Measurements from ENCODE around the gene SLC12A7. TPM values are rescaled to one million over a fixed set of nuclear protein-coding genes. Genes with fewer than 3 reads are reported as not detected.
A peak's percentile ranks its signal among the peaks of the same experiment; 100 is the strongest.

Gene SLC12A7
- total RNA-seq, 1 donor from 2014 or later: 147 TPM

DNA sequence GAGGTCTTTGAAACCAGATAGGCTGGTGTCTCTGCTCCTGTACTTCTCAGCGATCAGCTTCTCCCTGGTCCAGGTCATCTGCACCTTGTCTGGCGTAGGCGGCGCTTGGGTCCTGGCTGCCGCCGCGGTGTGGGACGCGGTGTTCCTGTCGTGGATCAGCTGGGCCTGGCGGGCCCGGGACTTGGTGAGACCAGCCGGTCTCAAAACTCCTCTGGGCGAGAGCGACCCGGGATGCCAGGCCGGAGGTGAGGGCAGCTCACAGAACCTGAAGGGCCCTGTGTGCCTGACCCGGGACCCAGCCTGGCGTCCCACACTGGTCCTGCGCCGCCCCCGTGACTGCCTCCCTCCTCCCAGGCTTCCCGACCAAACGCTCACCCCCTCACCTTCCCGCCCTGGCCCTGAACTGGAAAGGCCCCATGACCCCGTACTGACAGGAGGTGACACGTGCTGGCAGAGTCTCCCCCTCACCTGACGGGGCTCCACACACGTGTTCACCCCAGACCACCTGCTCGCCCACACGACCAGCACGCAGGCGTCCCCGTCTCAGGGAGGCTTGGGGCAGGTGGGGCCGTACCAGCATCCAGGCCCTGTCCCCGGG is 54.3 kb downstream of the SLC12A7 start:
- DNase-seq: peak; percentile 14
- Mint-ChIP-seq H3K27ac (ENCODE audit: unreplicated experiment) (no peak overlapping the region), H3K4me3 (ENCODE audit: unreplicated experiment) (no peak overlapping the region), H3K36me3 (ENCODE audit: unreplicated experiment) (no peaks in the 10 kb centered on the region), H3K4me1 (ENCODE audit: low read depth, unreplicated experiment) (peaks cover 4% of the 10 kb centered on the region), H3K9me3 (ENCODE audit: unreplicated experiment) (peaks cover 6% of the 10 kb centered on the region), H3K27me3 (ENCODE audit: unreplicated experiment) (peaks cover 17% of the 10 kb centered on the region)
- TF ChIP-seq, protein P1, sequence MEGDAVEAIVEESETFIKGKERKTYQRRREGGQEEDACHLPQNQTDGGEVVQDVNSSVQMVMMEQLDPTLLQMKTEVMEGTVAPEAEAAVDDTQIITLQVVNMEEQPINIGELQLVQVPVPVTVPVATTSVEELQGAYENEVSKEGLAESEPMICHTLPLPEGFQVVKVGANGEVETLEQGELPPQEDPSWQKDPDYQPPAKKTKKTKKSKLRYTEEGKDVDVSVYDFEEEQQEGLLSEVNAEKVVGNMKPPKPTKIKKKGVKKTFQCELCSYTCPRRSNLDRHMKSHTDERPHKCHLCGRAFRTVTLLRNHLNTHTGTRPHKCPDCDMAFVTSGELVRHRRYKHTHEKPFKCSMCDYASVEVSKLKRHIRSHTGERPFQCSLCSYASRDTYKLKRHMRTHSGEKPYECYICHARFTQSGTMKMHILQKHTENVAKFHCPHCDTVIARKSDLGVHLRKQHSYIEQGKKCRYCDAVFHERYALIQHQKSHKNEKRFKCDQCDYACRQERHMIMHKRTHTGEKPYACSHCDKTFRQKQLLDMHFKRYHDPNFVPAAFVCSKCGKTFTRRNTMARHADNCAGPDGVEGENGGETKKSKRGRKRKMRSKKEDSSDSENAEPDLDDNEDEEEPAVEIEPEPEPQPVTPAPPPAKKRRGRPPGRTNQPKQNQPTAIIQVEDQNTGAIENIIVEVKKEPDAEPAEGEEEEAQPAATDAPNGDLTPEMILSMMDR (IDR thresholded peaks at IDR 0.05; ENCODE audit: partially characterized antibody, unreplicated experiment): no peak

DNA sequence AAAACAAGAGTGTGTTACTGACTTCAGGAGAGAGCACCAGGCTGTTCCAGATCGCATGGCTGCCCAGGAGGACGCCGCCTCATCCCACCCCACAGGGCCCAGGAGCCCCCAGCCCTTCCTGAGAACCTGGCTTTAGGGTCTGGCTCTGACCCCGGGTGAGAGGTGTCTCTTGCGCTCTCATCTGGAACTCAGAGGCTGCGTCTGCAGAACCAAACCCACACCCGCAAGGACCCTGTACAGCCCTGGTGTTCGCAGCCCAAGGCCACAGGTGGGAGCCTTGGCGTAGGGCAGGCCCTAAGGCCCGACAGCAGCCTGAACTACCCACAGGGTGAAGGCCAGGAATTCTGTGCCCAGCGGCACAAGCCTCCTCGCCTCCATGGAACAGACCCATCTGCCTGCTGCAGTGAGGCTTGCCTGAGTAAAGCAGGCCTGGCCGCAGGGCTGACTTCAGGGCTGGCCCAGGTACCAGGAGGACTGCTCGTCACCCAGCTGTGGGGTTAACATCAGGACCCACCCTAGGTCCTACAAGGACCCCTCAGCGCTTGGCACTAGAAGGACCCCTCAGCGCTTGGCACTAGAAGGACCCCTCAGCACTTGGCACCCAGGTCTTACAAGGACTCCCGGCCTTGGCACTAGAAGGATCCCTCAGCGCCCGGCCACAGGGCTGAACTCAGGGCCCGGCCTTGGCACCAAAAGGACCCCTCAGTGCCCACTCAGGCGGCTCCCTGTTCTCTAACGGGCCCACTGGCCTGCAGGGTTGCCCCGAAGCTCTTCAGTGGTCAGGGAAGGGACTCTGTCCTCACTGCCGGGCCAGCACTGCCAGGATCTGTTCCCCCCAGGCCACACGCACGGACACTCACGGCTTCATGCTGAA is 55.0 kb downstream of the SLC12A7 start:
- TF ChIP-seq, protein P1 (IDR thresholded peaks at IDR 0.05; ENCODE audit: partially characterized antibody, unreplicated experiment): no peak
- Mint-ChIP-seq H3K4me1 (ENCODE audit: low read depth, unreplicated experiment) (peaks cover 4% of the 10 kb centered on the region), H3K36me3 (ENCODE audit: unreplicated experiment) (no peaks in the 10 kb centered on the region), H3K27me3 (ENCODE audit: unreplicated experiment) (peaks cover 18% of the 10 kb centered on the region), H3K4me3 (ENCODE audit: unreplicated experiment) (no peak overlapping the region), H3K27ac (ENCODE audit: unreplicated experiment) (no peak overlapping the region), H3K9me3 (ENCODE audit: unreplicated experiment) (peaks cover 6% of the 10 kb centered on the region)
- DNase-seq: peak; percentile 14

GRCh38 chr5:1055896-1056610 is 55.8 kb downstream of the SLC12A7 start:
- Mint-ChIP-seq H3K36me3 (ENCODE audit: unreplicated experiment) (no peaks in the 10 kb centered on the region), H3K4me1 (ENCODE audit: low read depth, unreplicated experiment) (peaks cover 4% of the 10 kb centered on the region), H3K27me3 (ENCODE audit: unreplicated experiment) (peaks cover 18% of the 10 kb centered on the region), H3K4me3 (ENCODE audit: unreplicated experiment) (no peak overlapping the region), H3K27ac (ENCODE audit: unreplicated experiment) (no peak overlapping the region), H3K9me3 (ENCODE audit: unreplicated experiment) (peaks cover 9% of the 10 kb centered on the region)
- DNase-seq: peak; percentile 14
- TF ChIP-seq, protein P1 (IDR thresholded peaks at IDR 0.05; ENCODE audit: partially characterized antibody, unreplicated experiment): no peak

- Mint-ChIP-seq H3K4me1 (ENCODE audit: low read depth, unreplicated experiment) (peaks cover 6% of the 10 kb centered on the region), H3K27me3 (ENCODE audit: unreplicated experiment) (peaks cover 18% of the 10 kb centered on the region), H3K36me3 (ENCODE audit: unreplicated experiment) (no peaks in the 10 kb centered on the region), H3K27ac (ENCODE audit: unreplicated experiment) (no peak overlapping the region), H3K4me3 (ENCODE audit: unreplicated experiment) (no peak overlapping the region), H3K9me3 (ENCODE audit: unreplicated experiment) (peaks cover 9% of the 10 kb centered on the region)
- DNase-seq: peak; percentile 14
- TF ChIP-seq, protein P1 (IDR thresholded peaks at IDR 0.05; ENCODE audit: partially characterized antibody, unreplicated experiment): no peak
These were observed 56.8 kb downstream of the SLC12A7 start for GRCh38 chr5:1054799-1055775.
